ENCODE data around the gene RAB43. TPM values are rescaled to one million over a fixed set of nuclear protein-coding genes. Genes with fewer than 3 reads are reported as not detected.
"Not testable (repeated sequence)": the region's sequence is repeated elsewhere in the genome, so short reads cannot be mapped to it uniquely, and the experiment has no call there.

RAB43 gene
- total RNA-seq, 1 donor from 2014 or later, result 0.36 TPM

DNA sequence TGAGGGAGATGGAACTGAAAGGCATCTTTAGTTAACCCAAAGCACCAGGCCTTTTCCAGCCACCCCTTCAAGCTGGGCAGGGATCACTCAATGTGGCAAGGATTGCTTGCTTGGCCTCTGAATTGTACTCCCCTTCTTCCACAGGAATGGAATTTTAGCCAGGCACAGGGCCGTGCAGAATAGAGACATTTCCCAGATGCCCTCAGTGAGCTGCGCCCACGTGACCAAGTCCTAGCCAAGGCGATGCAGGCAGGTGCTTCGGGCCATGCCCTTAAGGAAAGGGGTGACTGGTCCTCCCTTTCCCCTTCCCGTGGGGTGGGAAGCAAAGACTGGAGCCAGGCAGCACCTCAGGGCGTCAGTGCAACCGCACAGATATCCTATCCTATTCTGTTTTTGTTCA, 43.1 kb downstream of the RAB43 start:
- Mint-ChIP-seq H3K4me3 (no peak overlapping the region), H3K9me3 (no peaks in the 10 kb centered on the region), H3K27ac (no peak overlapping the region), H3K4me1 (no peaks in the 10 kb centered on the region), H3K36me3 (no peaks in the 10 kb centered on the region), H3K27me3 (ENCODE audit: insufficient read depth, low read depth) (peaks cover 5% of the 10 kb centered on the region)
- H3F3A ChIP-seq (ENCODE audit: low read depth), result no peaks in the 10 kb centered on the region
- H3K9ac ChIP-seq, result no peak overlapping the region
- H3K4me2 ChIP-seq, result no peak overlapping the region
- H4K20me1 ChIP-seq (ENCODE audit: low read depth), result no peaks in the 10 kb centered on the region
- no peak overlapping the region for H2AFZ ChIP-seq (replicated peaks)
- no peak for TF ChIP-seq EZH2phosphoT487 (IDR thresholded peaks at IDR 0.05)
- TF ChIP-seq, protein P1, sequence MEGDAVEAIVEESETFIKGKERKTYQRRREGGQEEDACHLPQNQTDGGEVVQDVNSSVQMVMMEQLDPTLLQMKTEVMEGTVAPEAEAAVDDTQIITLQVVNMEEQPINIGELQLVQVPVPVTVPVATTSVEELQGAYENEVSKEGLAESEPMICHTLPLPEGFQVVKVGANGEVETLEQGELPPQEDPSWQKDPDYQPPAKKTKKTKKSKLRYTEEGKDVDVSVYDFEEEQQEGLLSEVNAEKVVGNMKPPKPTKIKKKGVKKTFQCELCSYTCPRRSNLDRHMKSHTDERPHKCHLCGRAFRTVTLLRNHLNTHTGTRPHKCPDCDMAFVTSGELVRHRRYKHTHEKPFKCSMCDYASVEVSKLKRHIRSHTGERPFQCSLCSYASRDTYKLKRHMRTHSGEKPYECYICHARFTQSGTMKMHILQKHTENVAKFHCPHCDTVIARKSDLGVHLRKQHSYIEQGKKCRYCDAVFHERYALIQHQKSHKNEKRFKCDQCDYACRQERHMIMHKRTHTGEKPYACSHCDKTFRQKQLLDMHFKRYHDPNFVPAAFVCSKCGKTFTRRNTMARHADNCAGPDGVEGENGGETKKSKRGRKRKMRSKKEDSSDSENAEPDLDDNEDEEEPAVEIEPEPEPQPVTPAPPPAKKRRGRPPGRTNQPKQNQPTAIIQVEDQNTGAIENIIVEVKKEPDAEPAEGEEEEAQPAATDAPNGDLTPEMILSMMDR (IDR thresholded peaks at IDR 0.05), result no peak
- TF ChIP-seq EZH2 (IDR thresholded peaks at IDR 0.05), result no peak
- no peaks in the 10 kb centered on the region for H3K27me3 ChIP-seq
- H3K36me3 ChIP-seq, result no peaks in the 10 kb centered on the region
- no peaks in the 10 kb centered on the region for H3K9me3 ChIP-seq (ENCODE audit: low read depth)
- H3K79me2 ChIP-seq (ENCODE audit: low read depth), result no peaks in the 10 kb centered on the region
- H3K4me1 ChIP-seq, result no peaks in the 10 kb centered on the region
- no peak overlapping the region for H3K27ac ChIP-seq
- no peak overlapping the region for H3K4me3 ChIP-seq
- DNase-seq (ENCODE audit: low spot score), result no peak

DNA sequence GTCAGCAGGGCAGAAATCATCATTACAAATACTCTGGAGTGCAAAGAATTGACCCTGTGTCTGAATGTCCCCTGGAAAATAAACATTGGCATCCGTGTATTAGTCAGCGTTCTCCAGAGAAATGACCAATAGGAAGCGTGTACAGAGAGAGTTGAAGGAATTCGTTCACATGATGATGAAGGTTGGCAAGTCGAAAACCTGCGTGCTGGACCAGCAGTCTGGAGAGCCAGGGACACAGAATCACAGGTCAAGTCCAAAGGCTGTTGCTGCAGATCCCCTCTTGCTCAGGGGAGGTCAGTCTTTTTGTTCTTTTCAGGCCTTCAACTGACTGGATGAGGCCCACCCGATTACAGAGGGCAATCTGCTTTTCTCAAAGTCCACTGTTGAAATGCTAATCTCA, 44.4 kb downstream of the RAB43 start:
- no peak overlapping the region for H3K27ac ChIP-seq
- no peaks in the 10 kb centered on the region for H3K27me3 ChIP-seq
- Mint-ChIP-seq H3K27me3 (ENCODE audit: insufficient read depth, low read depth) (peaks cover 5% of the 10 kb centered on the region), H3K4me3 (no peak overlapping the region), H3K27ac (no peak overlapping the region), H3K36me3 (no peaks in the 10 kb centered on the region), H3K4me1 (no peaks in the 10 kb centered on the region), H3K9me3 (no peaks in the 10 kb centered on the region)
- H3K9me3 ChIP-seq (ENCODE audit: low read depth), result no peaks in the 10 kb centered on the region
- H3K4me1 ChIP-seq, result no peaks in the 10 kb centered on the region
- H3K36me3 ChIP-seq, result no peaks in the 10 kb centered on the region
- no peak overlapping the region for H3K4me3 ChIP-seq
- no peak overlapping the region for H2AFZ ChIP-seq (replicated peaks)
- no peaks in the 10 kb centered on the region for H3F3A ChIP-seq (ENCODE audit: low read depth)
- DNase-seq (ENCODE audit: low spot score), result no peak
- no peaks in the 10 kb centered on the region for H3K79me2 ChIP-seq (ENCODE audit: low read depth)
- no peak for TF ChIP-seq EZH2 (IDR thresholded peaks at IDR 0.05)
- TF ChIP-seq, protein P1 (IDR thresholded peaks at IDR 0.05), result no peak
- TF ChIP-seq EZH2phosphoT487 (IDR thresholded peaks at IDR 0.05), result no peak
- H3K4me2 ChIP-seq, result no peak overlapping the region
- no peak overlapping the region for H3K9ac ChIP-seq
- H4K20me1 ChIP-seq (ENCODE audit: low read depth), result no peaks in the 10 kb centered on the region

DNA sequence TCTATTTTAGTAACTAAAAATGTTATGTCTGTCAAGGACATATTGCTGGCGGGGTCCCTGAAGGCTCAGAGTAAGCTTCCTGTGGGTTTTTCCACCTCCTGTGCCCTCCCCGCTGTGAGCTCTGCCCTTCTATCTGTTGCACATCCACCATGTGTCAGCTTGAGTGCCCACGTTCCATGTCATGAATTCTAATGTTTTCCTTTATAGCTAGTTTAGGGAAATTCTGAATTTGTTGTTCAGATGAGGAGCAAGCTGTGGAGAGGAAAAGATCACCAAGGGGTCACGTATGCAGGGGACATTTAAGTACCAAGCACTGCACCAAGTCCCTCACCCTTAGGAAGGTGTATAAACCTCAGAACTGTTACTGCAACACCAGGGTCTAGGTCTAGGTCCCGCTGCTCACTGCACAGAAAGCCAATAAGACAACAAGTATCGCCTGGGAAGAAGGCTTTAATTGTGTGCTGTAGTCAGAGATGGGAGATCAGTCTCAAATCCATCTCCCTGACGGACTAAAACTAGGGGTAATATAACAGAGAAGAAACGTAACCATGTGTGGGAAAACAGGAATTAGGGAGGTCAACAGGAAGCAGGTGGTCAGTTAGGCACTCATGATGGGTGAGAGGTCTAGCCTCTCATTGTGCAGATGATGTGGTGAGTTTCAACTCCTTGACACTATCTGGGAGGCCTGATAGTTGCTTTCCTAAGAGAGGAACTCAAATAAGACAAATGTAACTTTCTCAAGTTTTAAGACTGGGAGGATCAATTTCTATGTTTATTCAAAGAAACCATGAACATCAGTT, 51.3 kb downstream of the RAB43 start:
- H3K4me1 Mint-ChIP-seq, result no peaks in the 10 kb centered on the region
- Histone ChIP-seq H3K27me3 (no peaks in the 10 kb centered on the region), H3K4me2 (no peak overlapping the region), H3K4me3 (no peak overlapping the region), H3K79me2 (ENCODE audit: low read depth) (no peaks in the 10 kb centered on the region), H2AFZ (replicated peaks) (no peak overlapping the region), H3K4me1 (no peaks in the 10 kb centered on the region), H3K27ac (no peak overlapping the region), H3K9me3 (ENCODE audit: low read depth) (no peaks in the 10 kb centered on the region), H3K36me3 (no peaks in the 10 kb centered on the region), H3K9ac (no peak overlapping the region), H4K20me1 (ENCODE audit: low read depth) (no peaks in the 10 kb centered on the region), H3F3A (ENCODE audit: low read depth) (no peaks in the 10 kb centered on the region)
- H3K4me3 Mint-ChIP-seq, result no peak overlapping the region
- no peaks in the 10 kb centered on the region for H3K9me3 Mint-ChIP-seq
- DNase-seq (ENCODE audit: low spot score), result no peak
- peaks cover 2% of the 10 kb centered on the region for H3K27me3 Mint-ChIP-seq (ENCODE audit: insufficient read depth, low read depth)
- H3K27ac Mint-ChIP-seq, result no peak overlapping the region
- no peaks in the 10 kb centered on the region for H3K36me3 Mint-ChIP-seq
- TF ChIP-seq EZH2phosphoT487 (IDR thresholded peaks at IDR 0.05) (no peak), EZH2 (IDR thresholded peaks at IDR 0.05) (no peak)
- TF ChIP-seq, protein P1 (IDR thresholded peaks at IDR 0.05), result no peak

DNA sequence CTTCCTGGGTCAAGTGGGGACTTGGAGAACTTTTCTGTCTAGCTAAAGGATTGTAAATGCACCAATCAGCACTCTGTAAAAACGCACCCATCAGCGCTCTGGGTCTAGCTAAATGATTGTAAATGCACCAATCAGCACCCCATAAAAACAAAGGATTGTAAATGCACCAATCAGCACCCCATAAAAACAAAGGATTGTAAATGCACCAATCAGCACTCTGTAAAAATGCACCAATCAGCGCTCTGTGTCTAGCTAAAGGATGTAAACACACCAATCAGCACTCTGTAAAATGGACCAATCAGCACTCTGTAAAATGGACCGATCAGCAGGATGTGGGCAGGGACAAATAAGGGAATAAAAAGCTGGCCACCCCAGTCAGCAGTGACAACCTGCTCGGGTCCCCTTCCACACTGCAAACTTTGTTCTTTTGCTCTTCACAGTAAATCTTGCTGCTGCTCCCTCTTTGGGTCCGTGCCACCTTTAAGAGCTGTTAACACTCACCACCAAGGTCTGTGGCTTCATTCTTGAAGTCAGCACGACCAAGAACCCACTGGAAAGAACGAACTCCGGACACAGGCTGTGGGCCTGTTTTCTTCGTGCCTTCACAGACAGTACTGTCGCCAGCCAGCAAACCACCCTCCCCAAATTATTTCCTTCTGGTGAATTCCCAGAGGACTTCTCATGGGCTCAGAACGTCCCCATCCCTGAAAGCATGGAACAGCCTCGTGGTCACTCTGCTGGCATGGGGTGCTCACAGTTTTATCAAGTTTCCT, 52.1 kb downstream of the RAB43 start:
- H3K27me3 Mint-ChIP-seq (ENCODE audit: insufficient read depth, low read depth); H3K27ac Mint-ChIP-seq; DNase-seq (ENCODE audit: low spot score); H3K4me3 ChIP-seq; H3K27ac ChIP-seq; H3F3A ChIP-seq (ENCODE audit: low read depth); H3K9me3 Mint-ChIP-seq; H3K79me2 ChIP-seq (ENCODE audit: low read depth); H3K4me1 Mint-ChIP-seq; H3K27me3 ChIP-seq; H3K9ac ChIP-seq; H3K36me3 Mint-ChIP-seq; H2AFZ ChIP-seq (replicated peaks); H3K4me2 ChIP-seq; H4K20me1 ChIP-seq (ENCODE audit: low read depth); H3K4me3 Mint-ChIP-seq; H3K9me3 ChIP-seq (ENCODE audit: low read depth); H3K4me1 ChIP-seq; H3K36me3 ChIP-seq: not testable (repeated sequence)
